Pancreas (tissue), 10 donors: ENCODE results near the gene TRMT1. TPM values are rescaled to one million over a fixed set of nuclear protein-coding genes. Genes with fewer than 3 reads are reported as not detected.
A peak's percentile ranks its signal among the peaks of the same experiment; 100 is the strongest.

ENCODE experiments used
- ATAC-seq, 4 donors: fragments of 200-7000 bp; cut with Tn5 transposase; one replicate each; pipeline versions ENCODE4 v1.8.0 to v1.9.1; 2020; ENCODE audit warnings: mild to moderate bottlenecking in 4 of 4, moderate library complexity in 4 of 4
- DNase-seq, 6 donors: peaks; one replicate each; pipeline ENCODE4 v3.0.0-alpha.2; 2020
- FAIRE-seq: peaks from 2 replicates; lab custom pipeline; 2012; peaks lifted over from hg19 to GRCh38; lab: Jason Lieb, UNC
- H3K27ac ChIP-seq, 4 donors: fragments of 200-600 bp; sonication (generic); 1 replicate in 3 of 4; 2 replicates in 1 of 4; pipeline versions ENCODE4 v1.5.0 to v1.8.0; 2020
- H3K27me3 ChIP-seq, 4 donors: fragments of 200-600 bp; one replicate each; pipeline ENCODE4 v1.8.0; 2021
- H3K36me3 ChIP-seq, 3 donors: fragments of 200-600 bp; sonication (generic) in 1 of 3; one replicate each; pipeline versions ENCODE4 v1.5.0 to v1.8.0; 2020 to 2021
- H3K4me1 ChIP-seq, 3 donors: fragments of 200-600 bp; one replicate each; pipeline ENCODE4 v1.8.0; 2021
- H3K4me3 ChIP-seq, 4 donors: fragments of 200-600 bp; sonication (generic) in 2 of 4; one replicate each; pipeline versions ENCODE4 v1.5.0 to v1.8.0; 2020 to 2021
- H3K9me3 ChIP-seq, 4 donors: fragments of 200-600 bp; one replicate each; pipeline ENCODE4 v1.8.0; 2021
- WGBS, 2 donors: extraction: QIAGEN DNeasy Blood & Tissue Kit; methylation state at CpG; one replicate each; pipeline ENCODE4 v1.1.7; 2013; 5-methylcytosine and 5-hydroxymethylcytosine counted together
- intact Hi-C, 3 donors: fragments of 100-400 bp; cut with DNase I; formaldehyde crosslinking; loops; one replicate each; pipeline versions ENCODE4 v1.11.1 to v1.14.2; 2022
- polyA plus RNA-seq, 2 donors: library from polyadenylated mRNA; stranded (reverse); fragments of 200-250 nt; gene quantifications; one replicate each; pipeline ENCODE4 v1.2.3, GENCODE V29; 2013
- total RNA-seq, 6 donors: library from RNA; stranded (reverse); fragmentation: NEBNext Ultra II Directional in 4 of 6; extraction: Animal tissue kit (Norgen Biotek cat#: 25700) in 4 of 6; gene quantifications; one replicate each; pipeline versions ENCODE4 v1.2.1 to v1.2.4, GENCODE V29; 2021 to 2023
- TF ChIP-seq, protein P1 (sequence below), 4 donors: fragments of 200-600 bp; sonication (generic) in 3 of 4; IDR thresholded peaks; one replicate each; pipeline versions ENCODE4 v1.5.0 to v1.8.0; 2021; ENCODE audit warnings: antibody characterized with exemption in 4 of 4
- donor health status: healthy with polysubstance abuse.
- donor health status: DM: no; HTN: no; CAD: no; lungs with moderate emphysema.
- donor health status: DM: no; HTN: no; CAD: no.
- donor health status: control.
- donor health status: control.
- donor health status: Bipolar disorder and iron deficiency.
- donor health status: DM: yes; HTN: yes; CAD: no.
- donor health status: DM: no; HTN: no; CAD: no.
- donor health status: DM: no; HTN: no; CAD: no.
- donor health status: DM: yes; HTN: yes; CAD: no.

Gene TRMT1
- total and polyA plus RNA-seq, 8 donors: 12.7 to 108 (median 22.1) TPM

DNA sequence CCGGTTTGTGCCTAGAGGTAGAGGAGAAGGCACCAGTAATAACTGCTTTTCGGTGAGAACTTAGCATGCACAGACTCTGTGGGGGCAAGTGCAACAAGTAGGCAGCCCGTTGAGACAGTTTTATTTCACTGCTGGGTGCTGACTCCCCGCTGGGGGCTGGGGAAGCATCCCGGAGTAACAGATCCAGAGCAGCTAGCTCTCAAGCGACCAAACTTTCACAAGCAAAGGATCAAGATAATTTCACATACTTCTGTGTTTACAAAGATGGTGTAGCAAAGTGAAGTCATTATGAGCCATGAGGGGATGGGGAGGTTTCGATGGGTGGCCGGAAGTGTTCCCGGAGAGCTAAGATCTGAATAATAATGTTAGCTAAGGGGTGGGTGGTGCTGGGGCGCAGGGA, 4.3 kb upstream of the TRMT1 start:
- H3K4me1 ChIP-seq: peaks cover 0 to 12% (median 4%) of the 10 kb centered on the region in 3 donors
- WGBS, 2 donors: 70 to 75% methylated on average over 10 of the region's 10 CpGs
- intact Hi-C loops: no loop called here
- H3K4me3 ChIP-seq: no peak overlapping the region
- no peaks in the 10 kb centered on the region for H3K36me3 ChIP-seq
- no peaks in the 10 kb centered on the region for H3K9me3 ChIP-seq
- ATAC-seq (no peak), DNase-seq (no peak), FAIRE-seq (no peak)
- no peak overlapping the region for H3K27ac ChIP-seq
- TF ChIP-seq, protein P1, sequence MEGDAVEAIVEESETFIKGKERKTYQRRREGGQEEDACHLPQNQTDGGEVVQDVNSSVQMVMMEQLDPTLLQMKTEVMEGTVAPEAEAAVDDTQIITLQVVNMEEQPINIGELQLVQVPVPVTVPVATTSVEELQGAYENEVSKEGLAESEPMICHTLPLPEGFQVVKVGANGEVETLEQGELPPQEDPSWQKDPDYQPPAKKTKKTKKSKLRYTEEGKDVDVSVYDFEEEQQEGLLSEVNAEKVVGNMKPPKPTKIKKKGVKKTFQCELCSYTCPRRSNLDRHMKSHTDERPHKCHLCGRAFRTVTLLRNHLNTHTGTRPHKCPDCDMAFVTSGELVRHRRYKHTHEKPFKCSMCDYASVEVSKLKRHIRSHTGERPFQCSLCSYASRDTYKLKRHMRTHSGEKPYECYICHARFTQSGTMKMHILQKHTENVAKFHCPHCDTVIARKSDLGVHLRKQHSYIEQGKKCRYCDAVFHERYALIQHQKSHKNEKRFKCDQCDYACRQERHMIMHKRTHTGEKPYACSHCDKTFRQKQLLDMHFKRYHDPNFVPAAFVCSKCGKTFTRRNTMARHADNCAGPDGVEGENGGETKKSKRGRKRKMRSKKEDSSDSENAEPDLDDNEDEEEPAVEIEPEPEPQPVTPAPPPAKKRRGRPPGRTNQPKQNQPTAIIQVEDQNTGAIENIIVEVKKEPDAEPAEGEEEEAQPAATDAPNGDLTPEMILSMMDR (IDR thresholded peaks at IDR 0.05): no peak
- H3K27me3 ChIP-seq: no peaks in the 10 kb centered on the region

DNA sequence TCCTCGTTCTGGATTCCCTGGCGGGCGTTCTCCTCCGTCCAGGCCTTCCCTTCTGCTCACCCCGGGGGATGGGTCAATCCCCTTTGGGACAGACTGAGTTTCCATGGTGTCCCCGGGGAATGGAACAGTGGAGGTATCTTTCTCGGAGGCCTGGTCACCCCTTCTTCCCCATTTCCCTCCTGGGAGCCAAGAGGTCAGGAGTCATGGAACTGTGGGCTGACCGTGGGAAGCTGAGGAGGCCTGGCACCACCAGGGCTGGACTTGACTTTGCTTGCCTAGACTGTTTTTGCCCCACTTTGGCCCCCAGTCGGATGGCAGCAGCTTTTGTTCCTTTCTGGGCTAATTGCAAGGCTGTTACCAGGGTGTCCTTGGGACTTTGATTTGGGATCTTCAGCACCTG, 3.5 kb upstream of the TRMT1 start:
- no peak for ATAC-seq
- H3K27me3 ChIP-seq: no peaks in the 10 kb centered on the region
- no peaks in the 10 kb centered on the region for H3K36me3 ChIP-seq
- intact Hi-C loops: no loop called here
- WGBS, 2 donors: 69 to 77% methylated on average over 9 of the region's 9 CpGs
- no peak for FAIRE-seq
- no peak overlapping the region for H3K4me3 ChIP-seq
- no peak overlapping the region for H3K27ac ChIP-seq
- H3K9me3 ChIP-seq: no peaks in the 10 kb centered on the region
- DNase-seq: no peak
- TF ChIP-seq, protein P1 (IDR thresholded peaks at IDR 0.05): no peak
- H3K4me1 ChIP-seq: peaks cover 4 to 18% (median 4%) of the 10 kb centered on the region in 3 donors

DNA sequence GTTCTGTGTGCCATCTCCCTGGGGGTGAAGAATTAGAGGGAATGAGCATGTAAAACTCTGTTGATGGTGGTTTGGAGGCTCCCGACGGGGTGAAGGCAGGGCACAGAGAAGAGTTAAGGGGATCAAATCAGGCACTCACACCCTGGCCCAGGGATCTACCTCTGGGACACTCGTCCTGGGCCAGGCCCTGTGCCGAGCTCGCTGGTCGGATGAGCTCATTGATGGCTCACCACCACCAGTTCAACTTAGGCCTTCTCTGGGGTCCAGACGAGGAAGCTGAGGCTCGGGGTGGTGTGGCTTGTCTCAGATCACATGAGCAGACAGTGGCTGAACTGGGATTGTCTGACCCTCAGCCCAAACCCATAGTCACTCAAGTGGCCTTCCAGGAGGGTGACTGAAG, 3.1 kb upstream of the TRMT1 start:
- no peak for ATAC-seq

DNA sequence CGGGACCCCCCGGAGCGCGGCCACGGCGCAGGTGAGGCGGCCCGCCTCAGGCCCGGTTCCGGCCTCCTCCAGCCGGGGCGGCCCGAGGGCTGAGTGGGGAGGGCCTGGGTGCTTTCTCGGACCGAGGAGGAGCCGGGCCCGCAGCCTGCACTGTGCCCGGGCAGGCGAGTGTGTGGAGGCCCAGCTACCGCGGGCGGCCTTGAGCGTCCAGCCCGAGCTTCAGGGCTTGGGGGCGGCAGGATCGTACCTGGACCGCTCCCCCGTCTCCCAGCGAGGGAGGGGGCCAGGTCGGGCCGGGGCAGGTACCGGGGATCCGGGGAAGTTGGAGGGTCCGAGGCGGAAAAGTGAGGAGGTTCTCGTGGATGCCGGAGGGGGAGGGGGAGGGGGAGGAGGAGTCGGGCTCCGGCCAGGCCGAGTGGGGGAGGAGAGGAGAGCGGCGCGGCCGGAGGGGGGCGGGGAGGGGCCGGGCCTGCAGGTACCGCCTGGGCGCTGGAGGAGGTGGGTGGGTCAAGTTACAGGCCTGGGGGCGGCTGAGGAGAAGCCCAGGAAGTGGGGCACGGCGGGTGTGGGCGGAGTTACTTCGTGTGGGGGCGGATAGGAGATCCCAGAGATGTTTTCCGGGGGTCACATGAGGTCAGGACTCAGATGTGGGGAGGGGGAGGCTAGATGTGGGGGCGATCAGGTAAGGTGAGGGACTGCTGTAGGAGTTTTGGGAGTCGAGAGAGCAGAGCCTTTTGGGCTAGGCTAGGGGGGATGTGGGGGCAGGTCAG, 2.1 kb upstream of the TRMT1 start:
- no peak for ATAC-seq
- no peak overlapping the region for H3K27ac ChIP-seq
- FAIRE-seq: no peak
- intact Hi-C loops: no loop called here
- peak overlapping the region; percentile 73 to 87 (median 79) for H3K4me3 ChIP-seq
- peaks cover 0 to 4% (median 0%) of the 10 kb centered on the region in 3 donors for H3K36me3 ChIP-seq
- TF ChIP-seq, protein P1 (IDR thresholded peaks at IDR 0.05): no peak
- peak; percentile 51 to 82 (median 66) for DNase-seq
- H3K4me1 ChIP-seq: peaks cover 4 to 18% (median 4%) of the 10 kb centered on the region in 3 donors
- H3K9me3 ChIP-seq: no peaks in the 10 kb centered on the region
- 1% methylated on average over 19 to 56 of the region's 57 CpGs for WGBS, 2 donors
- no peaks in the 10 kb centered on the region for H3K27me3 ChIP-seq

More for the DNA sequence above, 3.1 kb upstream of the TRMT1 start:
- Histone ChIP-seq H3K36me3 (no peaks in the 10 kb centered on the region), H3K27me3 (no peaks in the 10 kb centered on the region), H3K27ac (no peak overlapping the region), H3K9me3 (no peaks in the 10 kb centered on the region), H3K4me3 (peak overlapping the region in 1 of 4 donors; percentile 87), H3K4me1 (peaks cover 4 to 18% (median 4%) of the 10 kb centered on the region in 3 donors)
- DNase-seq (no peak), FAIRE-seq (no peak)
- TF ChIP-seq, protein P1 (IDR thresholded peaks at IDR 0.05): no peak
- intact Hi-C loops: no loop called here
- 70 to 73% methylated on average over 8 of the region's 8 CpGs for WGBS, 2 donors
